Heart right ventricle (tissue), 16 donors: ENCODE data around the gene SREBF2. TPM values are rescaled to one million over a fixed set of nuclear protein-coding genes. Genes with fewer than 3 reads are reported as not detected.

Source experiments
- ATAC-seq, 8 donors: fragments of 200-7000 bp; cut with Tn5 transposase; one replicate each; pipeline ENCODE4 v1.9.1; 2020; ENCODE audit warnings: mild to moderate bottlenecking in 8 of 8, moderate library complexity in 8 of 8, moderate number of reproducible peaks in 1 of 8
- DNase-seq, 2 donors: peaks; one replicate each; pipeline ENCODE4 v3.0.0-alpha.2; 2020
- H3K27ac ChIP-seq, 10 donors: fragments of 200-600 bp; sonication (generic) in 2 of 10; one replicate each; pipeline versions ENCODE4 v1.5.0 to v1.8.0; 2020 to 2022; ENCODE audit warnings: mild to moderate bottlenecking in 3 of 10
- H3K27me3 ChIP-seq, 7 donors: fragments of 200-600 bp; one replicate each; pipeline ENCODE4 v1.8.0; 2021 to 2022; ENCODE audit warnings: mild to moderate bottlenecking in 2 of 7
- H3K36me3 ChIP-seq, 9 donors: fragments of 200-600 bp; sonication (generic) in 1 of 9; one replicate each; pipeline versions ENCODE4 v1.5.0 to v1.8.0; 2020 to 2022; ENCODE audit warnings: mild to moderate bottlenecking in 2 of 9
- H3K4me1 ChIP-seq, 9 donors: fragments of 200-600 bp; sonication (generic) in 1 of 9; one replicate each; pipeline versions ENCODE4 v1.5.0 to v1.8.0; 2020 to 2022; ENCODE audit warnings: mild to moderate bottlenecking in 4 of 9
- H3K4me3 ChIP-seq, 10 donors: fragments of 200-600 bp; sonication (generic) in 2 of 10; one replicate each; pipeline versions ENCODE4 v1.5.0 to v1.8.0; 2020 to 2022; ENCODE audit warnings: mild to moderate bottlenecking in 7 of 10, moderate library complexity in 2 of 10
- H3K9me3 ChIP-seq, 11 donors: fragments of 200-600 bp in 10 of 11; sonication (generic) in 2 of 11; one replicate each; pipeline versions ENCODE4 v1.5.0 to v1.8.0; 2013 to 2022; ENCODE audit warnings: mild to moderate bottlenecking in 2 of 11, control low read depth in 1 of 11, moderate library complexity in 1 of 11
- WGBS, 2 donors: extraction: QIAGEN DNeasy Blood & Tissue Kit; methylation state at CpG; one replicate each; pipeline ENCODE4 v1.1.7; 2013; ENCODE audit warnings: inconsistent platforms in 1 of 2; 5-methylcytosine and 5-hydroxymethylcytosine counted together
- intact Hi-C, 10 donors: fragments of 100-400 bp; cut with DNase I; formaldehyde crosslinking; loops; one replicate each; pipeline versions ENCODE4 v1.11.1 to v1.14.2; 2022
- polyA plus RNA-seq, 2 donors: library from polyadenylated mRNA; stranded (reverse); fragments of 200-250 nt; gene quantifications; one replicate each; pipeline ENCODE4 v1.2.3, GENCODE V29; 2013
- total RNA-seq, 10 donors: library from RNA; stranded (reverse); fragmentation: NEBNext Ultra II Directional in 3 of 10; extraction: Animal tissue kit (Norgen Biotek cat#: 25700) in 3 of 10; gene quantifications; one replicate each; pipeline versions ENCODE4 v1.2.1 to v1.2.4, GENCODE V29; 2021 to 2023
- TF ChIP-seq, protein P1 (sequence below), 9 donors: fragments of 200-600 bp; sonication (generic) in 2 of 9; IDR thresholded peaks; one replicate each; pipeline versions ENCODE4 v1.5.0 to v1.8.0; 2021 to 2022; ENCODE audit warnings: antibody characterized with exemption in 9 of 9, mild to moderate bottlenecking in 5 of 9, moderate library complexity in 1 of 9
- donor health status: Arrhythmogenic right ventricular cardiomyopathy.
- donor health status: ischemic (EF 13 %, LVEDD 7.1; RV severe dilation, severe dysfunction).
- donor health status: healthy with polysubstance abuse.
- donor health status: DM: no; HTN: yes; CAD: no.
- donor health status: DM: no; HTN: no; CAD: no.
- donor health status: ischemic (EF 25% LVEDD 6.9; RV normal size, moderate dysfunction).
- donor health status: ischemic (EF 25% LVEDD 5.7; RV mildly dilated, moderate dysfunction).
- donor health status: healthy.
- donor health status: DM: yes; HTN: yes; CAD: no.
- donor health status: Ischemic cardiomyopathy.
- donor health status: ischemic (EF 35%, LVEDD 5.7; RV mildly dilated, moderate dysfunction).
- donor health status: nonischemic (EF 11% LVEDD 7.7; RV severe dilation, severe dysfunction).
- donor health status: DM: yes; HTN: yes; CAD: no.
- donor health status: PGD.
- donor health status: ischemic (EF 29% LVEDD 5.4; RV normal size, mild dysfunction).
- donor health status: nonischemic (EF 23%, LVEDD 6.1; RV moderate dilation, normal function).

SREBF2 gene
- total and polyA plus RNA-seq, 12 donors, result 37.5 to 94.3 (median 71.3) TPM

DNA sequence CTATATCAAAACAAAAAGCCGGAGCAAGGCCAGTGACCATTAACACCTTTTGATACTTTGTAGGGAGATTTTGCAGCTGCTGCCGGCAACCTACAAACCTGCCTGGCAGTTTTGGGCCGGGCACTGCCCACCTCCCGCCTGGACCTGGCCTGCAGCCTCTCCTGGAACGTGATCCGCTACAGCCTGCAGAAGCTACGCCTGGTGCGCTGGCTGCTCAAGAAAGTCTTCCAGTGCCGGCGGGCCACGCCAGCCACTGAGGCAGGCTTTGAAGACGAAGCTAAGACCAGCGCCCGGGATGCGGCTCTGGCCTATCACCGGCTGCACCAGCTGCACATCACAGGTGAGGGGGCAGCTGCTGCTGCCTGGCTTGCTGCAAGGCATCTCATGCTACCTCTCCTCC, 47.7 kb downstream of the SREBF2 start:
- H3K27me3 ChIP-seq, result no peaks in the 10 kb centered on the region
- no peak for ATAC-seq
- no peak overlapping the region for H3K27ac ChIP-seq
- 93 to 96% methylated on average over 16 of the region's 16 CpGs for WGBS, 2 donors
- TF ChIP-seq, protein P1, sequence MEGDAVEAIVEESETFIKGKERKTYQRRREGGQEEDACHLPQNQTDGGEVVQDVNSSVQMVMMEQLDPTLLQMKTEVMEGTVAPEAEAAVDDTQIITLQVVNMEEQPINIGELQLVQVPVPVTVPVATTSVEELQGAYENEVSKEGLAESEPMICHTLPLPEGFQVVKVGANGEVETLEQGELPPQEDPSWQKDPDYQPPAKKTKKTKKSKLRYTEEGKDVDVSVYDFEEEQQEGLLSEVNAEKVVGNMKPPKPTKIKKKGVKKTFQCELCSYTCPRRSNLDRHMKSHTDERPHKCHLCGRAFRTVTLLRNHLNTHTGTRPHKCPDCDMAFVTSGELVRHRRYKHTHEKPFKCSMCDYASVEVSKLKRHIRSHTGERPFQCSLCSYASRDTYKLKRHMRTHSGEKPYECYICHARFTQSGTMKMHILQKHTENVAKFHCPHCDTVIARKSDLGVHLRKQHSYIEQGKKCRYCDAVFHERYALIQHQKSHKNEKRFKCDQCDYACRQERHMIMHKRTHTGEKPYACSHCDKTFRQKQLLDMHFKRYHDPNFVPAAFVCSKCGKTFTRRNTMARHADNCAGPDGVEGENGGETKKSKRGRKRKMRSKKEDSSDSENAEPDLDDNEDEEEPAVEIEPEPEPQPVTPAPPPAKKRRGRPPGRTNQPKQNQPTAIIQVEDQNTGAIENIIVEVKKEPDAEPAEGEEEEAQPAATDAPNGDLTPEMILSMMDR (IDR thresholded peaks at IDR 0.05), result no peak
- H3K4me1 ChIP-seq, result peaks cover 0 to 14% (median 3%) of the 10 kb centered on the region in 9 donors
- intact Hi-C loops, result no loop called here
- peaks cover 0 to 100% (median 71%) of the 10 kb centered on the region in 9 donors for H3K36me3 ChIP-seq
- H3K9me3 ChIP-seq, result no peaks in the 10 kb centered on the region
- DNase-seq, result no peak
- no peak overlapping the region for H3K4me3 ChIP-seq

DNA sequence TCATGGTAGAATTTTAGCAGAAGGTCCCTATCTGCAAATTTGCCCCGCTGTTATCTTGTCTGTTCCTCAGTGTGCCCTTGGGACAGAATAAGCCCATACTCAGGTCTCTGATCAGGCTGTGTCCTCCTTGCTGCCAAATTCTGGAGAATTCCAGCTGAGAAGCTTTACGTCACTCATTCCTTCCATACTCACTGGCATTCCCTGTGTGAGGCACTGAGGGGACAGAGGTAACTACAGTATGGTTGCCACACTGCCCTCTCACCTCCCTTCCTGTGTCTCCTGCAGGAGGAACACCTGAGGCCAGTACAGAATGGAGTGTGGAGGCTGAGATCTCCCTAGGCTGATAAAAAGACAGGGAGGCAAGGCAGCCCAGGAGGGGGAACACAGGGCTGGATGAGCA, 50.5 kb downstream of the SREBF2 start:
- DNase-seq, result no peak
- no peaks in the 10 kb centered on the region for H3K9me3 ChIP-seq
- H3K27ac ChIP-seq, result peak overlapping the region in 2 of 10 donors; percentile 11 to 43
- intact Hi-C loops, result no loop called here
- peaks cover 7 to 100% (median 66%) of the 10 kb centered on the region in 9 donors for H3K36me3 ChIP-seq
- H3K27me3 ChIP-seq, result no peaks in the 10 kb centered on the region
- H3K4me3 ChIP-seq, result no peak overlapping the region
- ATAC-seq, result peak in 7 of 8 donors; percentile 16 to 71 (median 52)
- H3K4me1 ChIP-seq, result peaks cover 0 to 14% (median 3%) of the 10 kb centered on the region in 9 donors
- TF ChIP-seq, protein P1 (IDR thresholded peaks at IDR 0.05), result no peak
- 73 to 89% methylated on average over 2 of the region's 2 CpGs for WGBS, 2 donors

DNA sequence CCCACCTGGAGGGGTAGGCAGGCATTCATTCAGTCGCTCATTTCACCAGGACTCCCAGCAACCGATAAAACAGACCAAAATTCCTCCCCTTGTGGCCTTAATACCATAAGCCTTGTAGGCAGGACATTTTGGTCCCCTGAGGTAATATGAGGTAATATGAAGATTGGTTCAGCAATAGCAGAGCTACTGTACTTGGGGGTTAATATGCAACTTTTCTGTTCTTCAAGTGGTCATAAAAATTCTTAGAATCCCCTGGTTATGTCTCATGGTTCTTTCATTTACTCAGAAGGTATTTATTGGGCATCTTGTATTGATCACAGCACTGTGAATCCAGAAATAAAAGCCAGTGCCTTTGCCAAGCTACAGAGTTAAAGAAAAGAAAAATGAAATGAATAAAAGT, 52.2 kb downstream of the SREBF2 start:
- Histone ChIP-seq H3K9me3 (no peaks in the 10 kb centered on the region), H3K4me3 (no peak overlapping the region), H3K36me3 (peaks cover 7 to 100% (median 64%) of the 10 kb centered on the region in 9 donors), H3K27ac (no peak overlapping the region), H3K27me3 (no peaks in the 10 kb centered on the region), H3K4me1 (peaks cover 0 to 15% (median 3%) of the 10 kb centered on the region in 9 donors)
- TF ChIP-seq, protein P1 (IDR thresholded peaks at IDR 0.05), result no peak
- DNase-seq (no peak), ATAC-seq (no peak)
- WGBS, 2 donors, result 95 to 98% methylated on average over 2 of the region's 2 CpGs
- intact Hi-C loops, result no loop called here

DNA sequence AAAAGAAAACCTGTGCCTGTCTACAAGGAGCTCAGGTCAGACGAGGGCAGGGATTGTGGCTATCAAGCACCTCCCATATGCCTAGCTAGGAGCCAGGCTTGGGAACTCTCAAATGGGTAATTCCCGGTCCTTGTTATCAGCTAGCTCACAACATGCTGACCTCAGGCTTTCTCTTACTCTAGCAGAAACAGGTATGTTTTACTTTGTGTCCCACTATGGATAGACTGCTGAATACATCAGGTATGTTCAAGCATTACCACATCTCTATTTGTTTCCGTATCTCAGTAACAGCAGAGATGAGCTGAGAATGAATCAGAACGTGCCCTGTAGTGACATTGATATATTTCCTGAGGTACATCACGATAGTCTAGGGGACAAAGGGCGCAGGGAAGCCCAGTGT, 52.6 kb downstream of the SREBF2 start:
- TF ChIP-seq, protein P1 (IDR thresholded peaks at IDR 0.05), result no peak
- WGBS, 2 donors, result 76 to 88% methylated on average over 6 of the region's 6 CpGs
- no peaks in the 10 kb centered on the region for H3K9me3 ChIP-seq
- H3K4me1 ChIP-seq, result peaks cover 0 to 19% (median 4%) of the 10 kb centered on the region in 9 donors
- no peak for ATAC-seq
- no peaks in the 10 kb centered on the region for H3K27me3 ChIP-seq
- H3K27ac ChIP-seq, result no peak overlapping the region
- intact Hi-C loops, result no loop called here
- no peak for DNase-seq
- no peak overlapping the region for H3K4me3 ChIP-seq
- peaks cover 7 to 100% (median 63%) of the 10 kb centered on the region in 9 donors for H3K36me3 ChIP-seq
